Measurements from ENCODE around the gene TDG.
"Not testable (repeated sequence)": the region's sequence is repeated elsewhere in the genome, so short reads cannot be mapped to it uniquely, and the experiment has no call there.

DNA sequence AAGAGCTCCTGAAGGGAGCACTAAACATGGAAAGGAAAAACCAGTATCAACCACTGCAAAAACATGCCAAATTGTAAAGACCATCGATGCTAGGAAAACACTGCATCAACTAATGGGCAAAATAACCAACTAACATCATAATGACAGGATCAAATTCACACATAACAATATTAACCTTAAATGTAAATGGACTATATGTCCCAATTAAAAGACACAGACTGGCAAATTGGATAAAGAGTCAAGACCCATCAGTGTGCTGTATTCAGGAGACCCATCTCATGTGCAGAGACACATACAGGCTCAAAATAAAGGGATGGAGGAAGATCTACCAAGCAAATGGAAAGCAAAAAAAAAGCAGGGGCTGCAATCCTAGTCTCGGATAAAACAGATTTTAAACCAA lies 70.5 kb downstream of the TDG start:
- TF ChIP-seq, protein P1, sequence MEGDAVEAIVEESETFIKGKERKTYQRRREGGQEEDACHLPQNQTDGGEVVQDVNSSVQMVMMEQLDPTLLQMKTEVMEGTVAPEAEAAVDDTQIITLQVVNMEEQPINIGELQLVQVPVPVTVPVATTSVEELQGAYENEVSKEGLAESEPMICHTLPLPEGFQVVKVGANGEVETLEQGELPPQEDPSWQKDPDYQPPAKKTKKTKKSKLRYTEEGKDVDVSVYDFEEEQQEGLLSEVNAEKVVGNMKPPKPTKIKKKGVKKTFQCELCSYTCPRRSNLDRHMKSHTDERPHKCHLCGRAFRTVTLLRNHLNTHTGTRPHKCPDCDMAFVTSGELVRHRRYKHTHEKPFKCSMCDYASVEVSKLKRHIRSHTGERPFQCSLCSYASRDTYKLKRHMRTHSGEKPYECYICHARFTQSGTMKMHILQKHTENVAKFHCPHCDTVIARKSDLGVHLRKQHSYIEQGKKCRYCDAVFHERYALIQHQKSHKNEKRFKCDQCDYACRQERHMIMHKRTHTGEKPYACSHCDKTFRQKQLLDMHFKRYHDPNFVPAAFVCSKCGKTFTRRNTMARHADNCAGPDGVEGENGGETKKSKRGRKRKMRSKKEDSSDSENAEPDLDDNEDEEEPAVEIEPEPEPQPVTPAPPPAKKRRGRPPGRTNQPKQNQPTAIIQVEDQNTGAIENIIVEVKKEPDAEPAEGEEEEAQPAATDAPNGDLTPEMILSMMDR (IDR thresholded peaks at IDR 0.05; ENCODE audit: low read depth, low read length) = not testable (repeated sequence)
- not testable (repeated sequence) for TF ChIP-seq EZH2phosphoT487 (IDR thresholded peaks at IDR 0.05; ENCODE audit: low read depth)
